AG04450 (cell line): ENCODE measurements around the gene EGLN1. TPM values are rescaled to one million over a fixed set of nuclear protein-coding genes. Genes with fewer than 3 reads are reported as not detected.

ENCODE experiments used
- polyA plus RNA-seq: library from polyadenylated mRNA; depleted of rRNA; stranded (reverse); fragments of >200 nt; gene quantifications from 2 replicates; pipeline ENCODE4 v1.2.3, GENCODE V29; 2011; rRNA removed

The EGLN1 gene
- polyA plus RNA-seq, 1 experiment: 48.2 TPM

Other genes starting within 250 kb of the EGLN1 start
- 41.2 and 56.1 TPM in 2 replicates for gene GNPAT, start 181.1 kb downstream of the EGLN1 start, polyA plus RNA-seq
- gene EXOC8, start 84.4 kb downstream of the EGLN1 start, polyA plus RNA-seq: 4.1 and 5.0 TPM in 2 replicates
- 10.5 and 12.6 TPM in 2 replicates for gene SPRTN, start 84.0 kb downstream of the EGLN1 start, polyA plus RNA-seq
- gene TSNAX, start 106.4 kb upstream of the EGLN1 start, polyA plus RNA-seq: 33.0 and 35.6 TPM in 2 replicates
- 5.0 and 5.4 TPM in 2 replicates for gene DISC1, start 204.5 kb upstream of the EGLN1 start, polyA plus RNA-seq